Measurements from ENCODE around the gene UQCC2. TPM values are rescaled to one million over a fixed set of nuclear protein-coding genes. Genes with fewer than 3 reads are reported as not detected.

UQCC2 gene
- 12.0 and 27.3 TPM in 2 replicates for total RNA-seq

DNA sequence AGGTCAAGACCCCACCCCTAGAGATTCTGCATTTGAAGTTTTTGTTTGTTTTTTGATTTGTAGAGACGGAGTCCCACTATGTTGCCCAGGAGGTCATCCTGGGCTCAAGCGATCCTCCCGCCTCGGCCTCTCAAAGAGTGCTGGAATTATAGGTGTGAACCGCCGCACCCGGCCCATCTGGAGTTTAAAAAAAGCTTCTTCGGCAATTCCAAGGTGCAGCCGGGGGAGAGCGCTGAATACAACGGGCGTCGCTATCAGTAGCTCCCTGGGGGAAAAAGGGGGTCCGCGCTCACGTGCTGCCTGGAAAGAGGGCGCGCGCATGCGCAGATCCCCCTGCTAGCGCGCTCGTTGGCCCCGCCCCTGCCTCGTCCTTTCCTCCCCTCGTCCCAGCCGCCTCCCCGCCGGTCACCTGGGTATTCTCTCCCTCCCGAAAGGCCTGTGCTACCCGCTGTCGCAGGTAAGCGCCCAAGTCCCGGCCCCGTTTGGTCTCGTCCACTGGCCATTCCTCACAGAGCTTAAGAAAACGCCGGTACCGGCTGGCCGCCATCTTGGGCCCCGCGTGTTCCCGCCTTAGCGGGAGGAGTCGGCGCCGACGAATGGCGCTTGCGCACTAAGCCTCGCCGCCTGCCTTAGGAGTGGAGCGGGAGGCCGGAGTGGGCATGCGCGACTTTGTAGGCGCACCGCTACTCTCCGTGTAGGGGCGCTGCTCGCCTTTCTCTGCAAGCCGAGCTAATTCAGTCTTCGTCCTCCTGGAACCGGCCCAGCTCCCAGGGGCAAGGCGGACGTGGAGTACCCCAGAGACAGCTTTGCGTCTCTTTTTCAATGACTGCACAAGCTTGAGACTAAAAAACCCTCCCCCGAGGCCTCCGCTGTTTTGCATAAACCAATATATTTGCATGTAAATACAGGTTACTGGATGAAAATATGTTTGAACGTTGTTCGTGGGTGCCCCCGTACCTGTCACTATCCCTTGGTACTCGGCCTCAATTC is at the start of gene UQCC2:
Gene UQCC2, minus strand, starts transcription at position 561 of the 990 bp plus-strand sequence. Its CDS starts 14 bp downstream, at position 547.

DNA sequence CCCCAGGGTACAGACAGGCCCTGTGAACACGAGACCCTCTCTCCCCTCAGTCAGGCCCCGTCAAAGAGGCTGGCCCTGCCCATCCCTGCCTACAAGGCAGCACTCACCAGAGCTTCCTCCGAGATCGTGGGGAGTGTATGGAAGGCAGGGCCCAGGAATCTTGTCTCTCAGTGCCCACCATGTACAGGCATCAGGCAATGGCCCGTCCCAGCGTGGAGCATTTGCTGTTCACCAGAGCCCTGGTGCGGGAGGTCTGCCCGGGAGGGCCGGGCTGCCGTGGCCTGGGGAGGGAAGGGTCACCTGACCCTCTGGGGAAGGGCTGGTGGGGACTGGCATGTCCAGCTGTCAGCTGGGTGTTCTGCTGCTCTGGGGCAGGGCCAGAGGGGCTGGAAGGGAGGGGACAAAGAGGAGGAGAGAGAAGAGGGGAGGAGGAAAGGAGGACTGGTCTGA is 35.2 kb upstream of the UQCC2 start, which contains the start of gene IP6K3:
Gene IP6K3, minus strand, starts transcription at position 255 of the 450 bp plus-strand sequence. CDS start 11,429 bp downstream, outside the sequence.

Other genes with a start within 250 kb of the UQCC2 start
- gene BAK1, start 131.4 kb downstream of the UQCC2 start, total RNA-seq = 14.8 and 19.7 TPM in 2 replicates
- 13.1 and 36.3 TPM in 2 replicates for gene ITPR3, start 90.4 kb downstream of the UQCC2 start, total RNA-seq
- 1.1 and 5.9 TPM in 2 replicates for gene IP6K3, start 35.2 kb upstream of the UQCC2 start, total RNA-seq
- 54.9 and 58.3 TPM in 2 replicates for gene LEMD2, start 77.4 kb upstream of the UQCC2 start, total RNA-seq
- not detected in 2 replicates for gene MLN, start 92.3 kb upstream of the UQCC2 start, total RNA-seq